ENCODE results near the gene HMMR.

HMMR gene

DNA sequence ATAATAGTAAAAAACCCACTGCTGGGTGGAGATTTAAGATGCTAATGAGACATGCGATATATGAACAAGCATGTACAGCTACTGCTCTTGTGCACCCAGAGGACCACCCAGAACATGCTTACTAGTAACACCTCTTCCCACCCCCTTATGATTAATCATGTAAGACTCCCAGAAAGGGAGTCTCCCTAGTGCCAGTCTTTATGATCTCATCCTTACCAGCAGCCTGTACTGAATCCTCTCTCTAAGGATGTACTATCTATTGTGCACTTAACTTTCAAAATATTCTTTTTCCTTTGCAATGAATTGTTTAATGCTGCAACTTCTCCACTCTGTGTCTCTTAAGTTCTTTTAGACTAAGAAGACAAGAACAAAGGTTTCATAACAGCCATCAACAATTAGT is 35.9 kb downstream of the HMMR start:
- H3K4me1 ChIP-seq = no peaks in the 10 kb centered on the region
- H3K9me3 ChIP-seq (ENCODE audit: control insufficient read depth, low read length) = no peaks in the 10 kb centered on the region
- H3K4me2 ChIP-seq (ENCODE audit: low read length) = no peak overlapping the region
- H3K79me2 ChIP-seq = no peaks in the 10 kb centered on the region
- H3K4me3 ChIP-seq (ENCODE audit: low read depth, low read length) = no peak overlapping the region
- H2AFZ ChIP-seq = no peak overlapping the region
- H3K27me3 ChIP-seq (ENCODE audit: control insufficient read depth, insufficient read depth, low read length) = no peaks in the 10 kb centered on the region
- H3K9ac ChIP-seq = no peak overlapping the region
- no peaks in the 10 kb centered on the region for H3K36me3 ChIP-seq (ENCODE audit: control insufficient read depth, insufficient read depth, low read length)
- H3K27ac ChIP-seq = no peak overlapping the region
- TF ChIP-seq, protein P1, sequence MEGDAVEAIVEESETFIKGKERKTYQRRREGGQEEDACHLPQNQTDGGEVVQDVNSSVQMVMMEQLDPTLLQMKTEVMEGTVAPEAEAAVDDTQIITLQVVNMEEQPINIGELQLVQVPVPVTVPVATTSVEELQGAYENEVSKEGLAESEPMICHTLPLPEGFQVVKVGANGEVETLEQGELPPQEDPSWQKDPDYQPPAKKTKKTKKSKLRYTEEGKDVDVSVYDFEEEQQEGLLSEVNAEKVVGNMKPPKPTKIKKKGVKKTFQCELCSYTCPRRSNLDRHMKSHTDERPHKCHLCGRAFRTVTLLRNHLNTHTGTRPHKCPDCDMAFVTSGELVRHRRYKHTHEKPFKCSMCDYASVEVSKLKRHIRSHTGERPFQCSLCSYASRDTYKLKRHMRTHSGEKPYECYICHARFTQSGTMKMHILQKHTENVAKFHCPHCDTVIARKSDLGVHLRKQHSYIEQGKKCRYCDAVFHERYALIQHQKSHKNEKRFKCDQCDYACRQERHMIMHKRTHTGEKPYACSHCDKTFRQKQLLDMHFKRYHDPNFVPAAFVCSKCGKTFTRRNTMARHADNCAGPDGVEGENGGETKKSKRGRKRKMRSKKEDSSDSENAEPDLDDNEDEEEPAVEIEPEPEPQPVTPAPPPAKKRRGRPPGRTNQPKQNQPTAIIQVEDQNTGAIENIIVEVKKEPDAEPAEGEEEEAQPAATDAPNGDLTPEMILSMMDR (IDR thresholded peaks at IDR 0.05) = no peak

DNA sequence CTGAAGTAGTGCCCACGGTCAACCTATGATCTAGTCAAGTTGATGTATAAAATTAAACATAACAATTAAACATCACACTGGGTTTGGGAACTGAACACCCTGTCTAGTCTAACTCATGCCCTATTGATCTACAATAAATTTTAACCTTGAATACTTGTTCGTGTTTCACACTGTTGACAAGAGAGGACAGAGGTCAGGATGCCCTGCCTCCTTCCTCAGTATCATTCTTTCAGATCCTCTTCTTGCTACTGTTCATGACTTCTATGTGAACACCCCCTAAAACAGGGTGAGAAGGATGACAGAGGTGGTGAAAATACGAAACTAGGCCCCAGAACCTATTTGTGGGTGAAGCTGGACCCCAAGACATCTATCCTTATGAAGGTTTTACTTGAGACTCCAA is 36.9 kb downstream of the HMMR start:
- no peak overlapping the region for H3K4me3 ChIP-seq (ENCODE audit: low read depth, low read length)
- H3K9ac ChIP-seq = no peak overlapping the region
- no peaks in the 10 kb centered on the region for H3K9me3 ChIP-seq (ENCODE audit: control insufficient read depth, low read length)
- TF ChIP-seq, protein P1 (IDR thresholded peaks at IDR 0.05) = no peak
- no peaks in the 10 kb centered on the region for H3K36me3 ChIP-seq (ENCODE audit: control insufficient read depth, insufficient read depth, low read length)
- no peaks in the 10 kb centered on the region for H3K79me2 ChIP-seq
- H3K4me2 ChIP-seq (ENCODE audit: low read length) = no peak overlapping the region
- no peak overlapping the region for H3K27ac ChIP-seq
- H3K27me3 ChIP-seq (ENCODE audit: control insufficient read depth, insufficient read depth, low read length) = no peaks in the 10 kb centered on the region
- H2AFZ ChIP-seq = no peak overlapping the region
- no peaks in the 10 kb centered on the region for H3K4me1 ChIP-seq

DNA sequence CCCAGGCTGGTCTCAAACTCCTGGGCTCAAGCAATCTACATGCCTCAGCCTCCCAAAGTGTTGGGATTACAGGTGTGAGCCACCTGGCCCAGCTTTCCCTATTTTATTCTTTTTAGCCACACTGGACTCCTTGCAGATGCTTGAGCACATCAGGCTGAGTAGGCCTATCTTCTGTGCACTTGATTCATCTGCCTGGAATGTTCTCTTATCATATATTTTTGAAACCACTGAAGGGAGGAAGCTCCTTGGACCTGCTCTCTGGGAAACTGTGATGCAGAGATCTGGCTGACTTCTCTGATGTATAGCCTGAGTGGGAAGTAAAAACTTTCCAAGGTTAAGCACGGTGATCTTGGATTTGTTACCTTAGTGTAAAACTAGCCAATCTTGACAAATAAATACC is 38.5 kb downstream of the HMMR start:
- Histone ChIP-seq H3K27ac (no peak overlapping the region), H3K4me2 (ENCODE audit: low read length) (no peak overlapping the region), H3K9me3 (ENCODE audit: control insufficient read depth, low read length) (no peaks in the 10 kb centered on the region), H3K9ac (no peak overlapping the region), H3K4me1 (peaks cover 2% of the 10 kb centered on the region), H3K36me3 (ENCODE audit: control insufficient read depth, insufficient read depth, low read length) (no peaks in the 10 kb centered on the region), H3K79me2 (no peaks in the 10 kb centered on the region), H3K4me3 (ENCODE audit: low read depth, low read length) (no peak overlapping the region), H2AFZ (no peak overlapping the region), H3K27me3 (ENCODE audit: control insufficient read depth, insufficient read depth, low read length) (no peaks in the 10 kb centered on the region)
- TF ChIP-seq, protein P1 (IDR thresholded peaks at IDR 0.05) = no peak

DNA sequence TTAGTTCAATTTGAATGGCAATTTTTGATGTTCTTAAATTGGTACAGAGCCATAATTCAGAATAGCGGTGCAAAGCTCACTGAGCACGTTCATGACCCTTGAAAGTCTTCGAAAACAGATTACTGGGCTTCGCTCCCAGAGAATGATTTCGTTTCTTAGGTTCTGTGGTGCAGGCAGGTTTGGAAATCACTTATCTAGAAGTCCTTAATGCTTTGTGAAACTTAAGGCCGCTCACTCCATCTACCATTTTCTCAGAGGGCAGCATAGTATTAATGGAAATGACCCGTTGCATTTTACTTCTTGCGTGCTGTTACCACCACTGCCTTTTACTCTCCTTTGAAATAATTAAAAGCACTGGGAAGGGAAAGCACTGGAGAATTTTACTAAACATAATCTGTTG is 42.1 kb downstream of the HMMR start:
- H3K4me3 ChIP-seq (ENCODE audit: low read depth, low read length) = peak overlapping the region; percentile 81
- peak overlapping the region; percentile 91 for H3K27ac ChIP-seq
- TF ChIP-seq, protein P1 (IDR thresholded peaks at IDR 0.05) = no peak
- no peak overlapping the region for H3K9ac ChIP-seq
- H3K27me3 ChIP-seq (ENCODE audit: control insufficient read depth, insufficient read depth, low read length) = no peaks in the 10 kb centered on the region
- peaks cover 12% of the 10 kb centered on the region for H3K79me2 ChIP-seq
- peaks cover 8% of the 10 kb centered on the region for H3K4me1 ChIP-seq
- H3K4me2 ChIP-seq (ENCODE audit: low read length) = peak overlapping the region; percentile 95
- no peaks in the 10 kb centered on the region for H3K9me3 ChIP-seq (ENCODE audit: control insufficient read depth, low read length)
- H2AFZ ChIP-seq = peak overlapping the region; percentile 71
- no peaks in the 10 kb centered on the region for H3K36me3 ChIP-seq (ENCODE audit: control insufficient read depth, insufficient read depth, low read length)
